ENCODE measurements around the gene ICOS.
A peak's percentile ranks its signal among the peaks of the same experiment; 100 is the strongest.

The ICOS gene, protein sequence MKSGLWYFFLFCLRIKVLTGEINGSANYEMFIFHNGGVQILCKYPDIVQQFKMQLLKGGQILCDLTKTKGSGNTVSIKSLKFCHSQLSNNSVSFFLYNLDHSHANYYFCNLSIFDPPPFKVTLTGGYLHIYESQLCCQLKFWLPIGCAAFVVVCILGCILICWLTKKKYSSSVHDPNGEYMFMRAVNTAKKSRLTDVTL

DNA sequence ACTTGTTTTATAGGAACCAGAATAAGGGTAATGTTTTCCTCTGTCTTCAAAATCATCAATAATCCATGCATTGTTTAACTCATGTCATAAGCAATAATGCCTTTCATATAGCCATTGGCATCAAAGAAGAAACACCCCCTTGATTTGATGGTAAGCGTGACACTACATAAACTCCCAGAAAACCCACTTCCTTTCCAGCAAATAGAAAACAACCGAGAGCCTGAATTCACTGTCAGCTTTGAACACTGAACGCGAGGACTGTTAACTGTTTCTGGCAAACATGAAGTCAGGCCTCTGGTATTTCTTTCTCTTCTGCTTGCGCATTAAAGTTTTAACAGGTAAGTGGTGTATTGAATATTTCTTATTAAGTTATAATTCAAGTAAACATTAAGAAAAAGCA lies at the start of gene ICOS:
Gene ICOS (plus strand): TSS at position 229 of the 400 bp plus-strand sequence. CDS start 52 bp downstream, at position 281.
- DNase-seq (ENCODE audit: low read depth in 2 of 3, low spot score in 1 of 3) = no peak

DNA sequence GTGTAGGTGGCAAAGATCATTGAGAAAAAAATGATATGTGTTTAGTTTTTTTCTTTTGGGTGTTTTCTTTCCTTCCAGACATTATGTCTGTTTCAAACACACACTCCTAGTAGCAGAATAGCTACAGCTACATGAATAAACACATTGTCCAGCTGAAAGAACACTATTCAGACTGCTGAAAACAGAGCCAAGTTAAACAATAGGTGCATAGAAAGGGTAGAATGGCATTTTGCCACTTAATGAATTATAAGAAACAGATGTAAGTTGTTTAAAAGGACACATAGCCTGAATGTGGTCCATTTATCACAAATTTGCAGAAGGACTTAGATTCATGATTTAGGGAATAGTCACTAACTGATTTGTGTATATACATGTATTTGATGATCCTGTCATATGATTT lies 48.9 kb upstream of the ICOS start:
- no peak for DNase-seq (ENCODE audit: low read depth in 2 of 3, low spot score in 1 of 3)

DNA sequence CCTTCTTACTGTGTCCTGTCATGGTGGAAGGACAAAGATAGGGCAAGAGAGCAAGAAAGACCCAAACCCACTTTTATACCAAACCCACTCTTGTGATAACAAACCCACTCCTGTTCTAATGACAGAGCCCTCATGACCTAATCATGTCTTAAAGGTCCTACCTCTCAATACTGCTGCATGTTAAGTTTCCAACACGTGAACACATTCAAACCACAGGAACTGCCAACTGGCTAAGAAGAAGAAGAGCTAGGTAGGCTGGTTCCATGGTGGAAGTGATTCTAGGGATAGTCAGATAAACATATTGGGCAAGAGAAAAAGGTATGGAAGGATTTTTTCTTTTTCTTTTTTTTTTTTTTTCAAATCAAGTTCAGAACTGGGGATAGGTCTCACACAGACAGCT lies 47.0 kb upstream of the ICOS start:
- DNase-seq (ENCODE audit: low read depth in 2 of 3, low spot score in 1 of 3) = no peak

DNA sequence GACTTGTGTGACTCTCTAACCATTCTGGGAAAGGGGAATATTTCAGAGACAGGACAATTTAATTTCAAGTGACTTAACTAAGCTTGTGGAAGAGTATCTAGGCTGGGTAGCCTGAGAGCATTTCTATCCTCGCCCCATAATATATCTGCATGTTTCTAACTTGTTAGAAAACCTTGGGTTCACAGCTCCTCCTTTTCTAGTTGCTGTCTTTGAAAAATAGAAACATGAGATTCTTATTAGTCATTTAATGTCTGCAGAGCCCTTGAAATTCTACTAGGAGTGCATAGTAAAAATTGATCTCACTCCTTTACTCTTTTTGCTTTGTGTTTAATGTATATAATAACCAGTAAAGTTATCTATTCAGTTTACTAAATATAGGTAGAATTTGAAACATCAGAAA lies 46.6 kb upstream of the ICOS start:
- DNase-seq (ENCODE audit: low read depth in 2 of 3, low spot score in 1 of 3) = no peak

DNA sequence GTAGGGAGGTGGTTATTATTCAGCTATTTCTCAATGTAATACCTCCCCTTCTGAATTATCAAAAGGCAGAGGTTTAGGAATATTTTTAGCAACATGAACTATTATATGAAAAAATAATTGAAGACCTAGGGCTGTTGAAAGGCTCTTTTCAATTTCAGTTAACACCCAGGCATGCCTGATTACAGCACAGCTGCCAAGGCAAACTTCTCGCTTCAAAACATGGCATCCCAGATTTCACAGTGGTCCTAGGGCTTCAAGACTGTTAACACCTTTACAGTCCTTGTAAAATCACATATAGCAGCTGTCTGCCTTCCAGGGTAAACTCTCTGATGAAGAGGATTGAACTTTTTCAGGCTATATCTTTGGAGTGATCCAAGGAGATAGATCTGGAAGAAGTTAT lies 45.8 kb upstream of the ICOS start:
- DNase-seq (ENCODE audit: low read depth in 2 of 3, low spot score in 1 of 3) = no peak

DNA sequence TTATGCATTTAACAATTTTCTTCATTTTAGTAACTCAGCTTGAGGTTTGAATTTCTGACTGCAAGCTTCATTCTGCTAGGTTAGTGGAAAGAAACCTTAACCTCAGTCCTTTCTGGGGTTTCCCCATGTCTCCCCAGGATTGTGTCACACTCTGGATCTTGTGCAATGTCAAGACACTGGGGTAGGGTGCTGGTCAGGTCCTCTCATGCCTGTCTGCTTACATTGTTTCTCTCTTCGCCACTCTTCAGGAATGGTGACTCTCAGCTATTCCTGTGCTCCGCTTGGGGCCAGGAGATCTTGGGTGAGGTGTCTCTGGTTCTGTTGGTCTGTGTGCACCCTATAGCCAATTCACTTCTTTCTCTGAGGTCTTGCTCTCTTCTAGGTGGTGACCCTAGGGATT lies 45.1 kb upstream of the ICOS start:
- DNase-seq (ENCODE audit: low read depth in 2 of 3, low spot score in 1 of 3) = peak in 2 of 3 donors; percentile 49 to 64

DNA sequence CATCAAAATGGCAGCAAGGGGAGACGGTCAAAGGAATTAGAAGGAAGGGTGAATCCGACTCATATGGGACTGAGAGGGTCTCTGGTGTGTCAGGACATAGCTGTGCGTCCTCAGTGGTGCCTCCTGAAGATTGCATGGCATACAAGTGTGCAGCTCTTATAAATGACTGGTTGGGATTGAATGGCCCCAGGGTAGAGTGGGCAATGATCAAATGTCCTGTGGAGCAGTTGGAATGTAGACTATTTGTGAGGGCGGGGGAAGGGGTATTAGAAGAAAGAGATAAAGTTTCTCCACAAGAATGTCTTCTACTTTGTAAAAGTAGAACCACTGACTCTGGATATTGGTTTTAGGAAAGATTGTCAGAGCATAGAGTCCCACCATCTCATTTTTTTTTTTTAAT lies 44.4 kb upstream of the ICOS start:
- DNase-seq (ENCODE audit: low read depth in 2 of 3, low spot score in 1 of 3) = no peak

DNA sequence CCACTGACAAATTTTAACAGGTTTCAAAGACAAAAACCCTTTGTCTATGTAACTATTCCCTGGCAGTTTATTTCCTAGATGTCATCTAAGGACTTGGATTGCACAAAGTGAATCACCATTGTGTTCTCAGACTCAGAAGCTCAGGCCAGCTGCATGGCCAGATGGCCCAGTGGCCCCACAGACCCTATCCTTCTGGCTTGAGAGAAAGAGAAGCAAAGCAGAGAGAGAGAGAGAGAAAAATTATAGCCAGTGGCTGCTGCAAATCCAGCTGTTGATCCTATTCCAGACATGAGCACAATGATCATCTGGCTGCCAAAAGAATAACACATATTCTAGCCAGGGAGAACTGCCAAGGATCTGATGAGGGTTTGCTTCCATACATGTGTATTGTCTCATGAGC lies 43.2 kb upstream of the ICOS start:
- DNase-seq (ENCODE audit: low read depth in 2 of 3, low spot score in 1 of 3) = no peak

DNA sequence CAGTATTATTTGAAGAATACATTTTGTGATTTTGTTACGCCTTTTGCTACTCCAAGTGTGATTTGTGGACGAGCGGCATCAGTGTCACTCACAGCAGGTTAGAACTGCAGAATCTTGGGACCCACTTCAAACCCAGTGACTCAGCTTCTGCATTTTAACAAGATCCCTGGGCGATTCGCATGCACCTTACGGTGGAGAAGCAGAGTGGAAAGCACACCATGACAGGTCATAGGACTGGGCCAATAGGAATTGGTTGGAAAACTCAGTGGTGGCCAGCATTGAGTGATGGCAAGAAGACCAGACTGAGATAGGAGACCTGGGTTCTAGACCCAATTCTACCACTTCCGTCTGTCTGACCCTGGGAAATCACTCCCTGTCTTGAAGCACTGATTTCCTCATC lies 42.7 kb upstream of the ICOS start:
- DNase-seq (ENCODE audit: low read depth in 2 of 3, low spot score in 1 of 3) = no peak

DNA sequence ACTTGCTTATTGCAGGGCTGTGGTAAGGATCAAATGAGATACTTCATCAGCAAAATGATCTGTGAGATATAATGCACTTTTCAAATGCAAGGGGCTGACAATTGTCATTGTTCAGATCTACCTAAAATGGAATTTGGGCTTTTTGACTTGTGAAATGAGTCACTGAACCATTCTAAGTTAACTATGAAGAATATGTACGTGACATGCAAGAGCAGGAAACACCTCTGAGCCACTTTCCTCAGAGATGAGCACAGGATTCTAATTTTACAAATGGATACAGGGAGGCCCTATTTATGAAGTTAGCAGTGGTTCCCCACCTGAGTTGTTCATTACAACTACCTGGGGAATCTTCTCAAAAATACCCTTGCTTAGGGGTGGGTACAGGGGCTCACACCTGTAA lies 42.3 kb upstream of the ICOS start:
- DNase-seq (ENCODE audit: low read depth in 2 of 3, low spot score in 1 of 3) = no peak

DNA sequence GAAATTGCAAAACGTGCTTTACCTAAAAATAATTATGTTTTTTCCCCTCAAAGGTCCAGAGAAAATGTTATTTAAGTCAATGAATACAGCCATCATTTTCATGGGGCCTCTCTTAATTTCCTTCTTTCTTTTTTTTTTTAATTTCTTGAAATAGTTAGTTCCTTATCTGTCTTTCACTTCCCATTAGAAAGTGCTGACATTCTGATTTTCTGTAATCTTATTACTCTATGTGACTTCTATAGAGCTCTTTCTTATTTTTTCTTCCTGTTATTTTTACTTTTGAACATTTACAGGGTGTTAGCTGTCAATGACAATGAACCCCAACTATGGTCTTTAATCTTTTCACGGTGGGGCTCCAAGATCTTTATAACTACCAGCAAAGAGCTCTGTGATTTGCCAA lies 39.0 kb upstream of the ICOS start:
- no peak for DNase-seq (ENCODE audit: low read depth in 2 of 3, low spot score in 1 of 3)

DNA sequence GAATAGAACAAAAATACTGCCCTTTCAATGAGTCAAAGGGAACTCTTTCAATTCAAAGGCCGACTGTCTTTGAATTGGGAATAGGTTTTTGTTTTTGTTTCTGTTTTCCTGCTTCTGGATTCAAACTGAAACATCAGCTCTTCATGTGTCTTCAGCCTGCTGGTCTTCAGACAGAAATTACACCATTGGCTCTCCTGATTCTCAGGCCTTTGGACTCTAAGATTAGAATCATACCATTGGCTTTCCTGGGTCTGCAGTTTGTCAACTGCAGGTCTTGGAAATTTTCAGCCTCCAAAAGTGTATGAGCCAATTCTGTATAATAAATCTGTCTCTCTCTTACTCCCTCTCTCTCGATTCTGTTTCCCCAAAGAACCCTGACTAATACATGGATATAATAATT lies 37.9 kb upstream of the ICOS start:
- no peak for DNase-seq (ENCODE audit: low read depth in 2 of 3, low spot score in 1 of 3)

DNA sequence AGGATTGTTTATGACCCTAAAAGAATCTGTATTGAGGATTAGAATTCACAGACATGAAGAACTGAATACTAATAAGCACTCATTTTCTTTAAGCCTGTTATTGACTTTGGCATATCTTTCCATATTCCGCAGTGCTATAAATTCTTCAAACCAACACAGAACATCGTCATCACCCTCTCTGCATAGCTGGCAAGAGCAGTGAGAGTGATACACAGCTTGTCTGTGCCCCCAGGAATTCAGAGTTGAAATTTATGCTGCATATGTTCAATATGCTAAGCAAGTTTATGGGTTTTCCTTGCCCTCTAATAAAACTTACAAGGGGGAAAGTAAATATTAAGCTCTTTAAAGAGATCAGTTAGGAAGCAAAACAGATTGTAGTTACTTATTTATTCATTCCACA lies 36.3 kb upstream of the ICOS start:
- DNase-seq (ENCODE audit: low read depth in 2 of 3, low spot score in 1 of 3) = no peak

DNA sequence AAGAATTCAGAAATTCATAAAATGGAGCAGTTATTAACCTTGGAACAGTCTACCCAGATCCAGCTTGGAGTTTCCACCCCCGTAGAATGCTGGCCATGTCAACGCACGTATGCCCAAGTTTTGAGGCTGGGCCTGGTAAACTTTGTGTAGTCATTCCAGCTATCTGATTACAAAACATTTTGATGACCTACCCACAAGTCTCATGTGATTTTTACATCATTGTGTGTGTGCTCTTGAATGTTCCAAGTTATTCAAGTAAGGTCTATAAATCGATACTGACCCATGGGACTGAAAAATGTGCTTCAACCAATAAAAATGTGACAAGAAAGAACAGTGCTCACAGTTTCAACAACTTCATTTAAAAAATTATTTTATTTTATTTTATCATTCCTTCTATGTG lies 32.5 kb upstream of the ICOS start:
- DNase-seq (ENCODE audit: low read depth in 2 of 3, low spot score in 1 of 3) = no peak

DNA sequence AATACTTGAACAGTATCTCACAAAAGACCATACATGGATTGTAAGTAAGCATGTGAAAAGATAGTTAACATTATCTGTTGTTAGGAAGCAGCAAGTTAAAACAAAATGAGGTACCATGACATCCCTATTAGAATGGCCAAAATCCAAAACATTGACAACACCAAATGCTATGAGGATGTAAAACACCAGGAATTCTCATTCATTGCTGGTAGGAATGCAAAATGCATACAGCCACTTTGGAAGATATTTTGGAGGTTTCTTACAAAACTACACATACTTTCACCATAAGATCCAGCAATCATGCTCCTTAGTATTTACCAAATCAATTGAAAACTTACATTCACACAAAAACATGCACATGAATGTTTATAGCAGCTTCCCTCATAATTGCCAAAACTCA lies 30.9 kb upstream of the ICOS start:
- DNase-seq (ENCODE audit: low read depth in 2 of 3, low spot score in 1 of 3) = no peak

DNA sequence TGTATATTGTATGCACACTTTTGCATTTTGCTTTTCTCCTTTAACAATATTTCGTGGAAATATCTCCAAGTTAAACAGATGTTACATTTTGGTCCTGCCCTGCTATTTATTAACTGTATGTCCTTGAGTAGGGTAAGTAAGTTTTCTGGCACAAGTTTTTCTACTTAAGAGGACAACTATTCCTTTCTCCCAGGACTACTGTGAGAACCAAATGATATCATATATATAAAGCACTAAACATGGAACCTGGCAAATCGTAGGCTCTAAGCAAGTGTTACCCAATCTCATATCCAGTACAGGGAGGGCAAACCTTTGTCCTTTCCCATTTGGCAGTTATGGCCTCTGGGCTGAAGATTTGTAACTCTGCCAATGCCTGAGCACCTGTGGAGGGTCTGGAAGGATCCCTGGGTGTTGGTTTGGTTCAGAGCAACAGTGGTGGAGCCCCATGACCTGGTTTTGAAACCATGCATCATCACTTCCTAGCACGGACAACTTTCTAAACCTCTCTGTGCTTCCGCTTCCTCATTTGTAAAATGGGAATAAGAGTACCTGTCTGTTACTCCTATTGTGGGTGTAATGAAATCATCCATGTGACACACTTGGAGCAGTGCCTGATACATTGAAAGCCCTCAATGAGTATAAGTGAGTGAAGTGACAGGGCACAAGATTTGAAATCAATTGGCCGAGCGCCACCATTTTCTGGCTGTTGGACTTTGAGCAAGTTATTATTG lies 28.3 kb upstream of the ICOS start:
- DNase-seq (ENCODE audit: low read depth in 2 of 3, low spot score in 1 of 3) = no peak

DNA sequence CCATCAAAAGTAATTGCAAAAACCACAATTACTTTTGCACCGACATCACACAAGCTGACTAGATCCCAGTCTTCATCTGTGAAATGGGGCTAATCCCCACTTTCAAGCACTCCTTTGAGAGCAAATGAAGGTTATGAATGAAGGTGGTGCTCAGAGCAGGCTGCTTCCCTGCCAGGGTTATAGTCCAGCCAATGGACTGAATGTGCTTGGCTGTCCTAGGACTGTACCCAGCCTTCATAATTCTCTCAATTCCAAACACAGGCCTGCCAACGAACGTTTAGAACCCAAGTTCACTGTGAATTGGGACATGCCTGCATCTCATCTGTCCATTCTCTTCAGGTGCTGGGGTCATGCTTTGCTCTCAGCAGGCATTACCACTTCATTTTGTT lies 27.8 kb upstream of the ICOS start:
- DNase-seq (ENCODE audit: low read depth in 2 of 3, low spot score in 1 of 3) = no peak

DNA sequence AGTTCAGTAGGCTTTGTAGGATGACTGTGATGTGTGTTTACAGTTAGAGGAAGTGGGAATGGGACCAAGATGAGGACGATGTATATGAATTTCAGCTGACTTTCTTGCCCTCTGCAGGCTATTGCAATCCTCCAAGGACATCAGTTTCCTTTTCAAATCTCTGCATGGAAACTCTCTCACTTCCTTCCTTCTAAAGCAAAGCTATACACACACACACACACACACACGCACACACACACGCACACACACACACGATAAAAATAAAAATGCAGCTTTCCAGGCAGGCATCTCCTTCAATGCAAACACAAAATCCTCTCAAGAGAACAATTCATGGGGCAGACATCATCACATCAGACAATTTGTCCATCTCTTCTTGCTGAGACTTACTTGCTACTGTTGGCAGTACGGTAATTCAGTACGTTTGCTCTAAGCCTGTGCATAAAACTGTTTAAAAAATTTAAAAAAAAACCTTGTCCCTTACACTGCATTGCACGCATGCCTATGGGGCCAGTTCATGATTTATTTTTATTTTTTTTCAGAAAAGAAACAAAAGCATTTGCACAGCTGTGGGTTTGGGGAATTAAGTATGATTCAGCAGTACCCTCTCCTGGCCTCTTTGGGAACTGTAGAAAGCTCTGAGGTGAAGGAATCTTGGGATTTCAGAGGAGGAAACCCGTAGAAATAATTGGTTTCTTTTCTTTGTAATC lies 27.1 kb upstream of the ICOS start:
- no peak for DNase-seq (ENCODE audit: low read depth in 2 of 3, low spot score in 1 of 3)

DNA sequence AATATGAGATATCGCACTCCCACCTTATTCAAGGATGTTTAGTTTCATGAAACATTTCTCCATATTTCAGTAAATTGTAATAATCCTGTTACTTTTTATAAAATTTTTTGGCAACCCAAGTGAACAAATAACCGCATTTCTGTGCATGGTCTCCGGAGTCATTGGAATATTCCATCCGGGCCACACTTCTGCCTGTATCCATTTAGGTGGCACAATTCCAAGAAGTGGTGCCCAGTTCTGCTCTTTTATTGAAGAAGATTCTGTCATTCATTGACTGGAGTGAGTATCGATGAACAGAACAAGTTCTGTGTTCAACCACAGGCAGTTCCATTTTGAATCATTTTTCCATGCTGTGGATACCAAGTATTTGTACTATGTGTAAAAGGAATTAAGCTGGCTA lies 26.6 kb upstream of the ICOS start:
- no peak for DNase-seq (ENCODE audit: low read depth in 2 of 3, low spot score in 1 of 3)

DNA sequence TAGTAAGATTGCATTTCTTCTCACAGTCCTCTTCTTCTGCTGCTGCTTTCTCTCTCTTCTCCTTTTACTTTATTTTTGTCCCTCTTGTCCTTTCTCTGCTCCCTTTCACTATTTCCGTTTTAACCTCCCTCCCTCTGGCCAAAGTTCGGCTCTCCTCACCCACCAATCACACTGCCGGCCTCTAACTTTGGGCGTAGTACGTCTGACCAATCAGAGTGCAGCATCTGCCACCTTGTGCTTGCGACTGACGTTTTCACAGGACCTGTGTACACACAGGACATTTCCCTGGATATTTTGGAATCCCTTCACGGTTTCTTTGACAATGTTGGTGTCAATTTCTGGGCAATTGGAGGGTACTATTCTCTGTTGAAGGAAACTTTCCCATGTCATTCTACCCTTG lies 22.6 kb upstream of the ICOS start:
- no peak for DNase-seq (ENCODE audit: low read depth in 2 of 3, low spot score in 1 of 3)

DNA sequence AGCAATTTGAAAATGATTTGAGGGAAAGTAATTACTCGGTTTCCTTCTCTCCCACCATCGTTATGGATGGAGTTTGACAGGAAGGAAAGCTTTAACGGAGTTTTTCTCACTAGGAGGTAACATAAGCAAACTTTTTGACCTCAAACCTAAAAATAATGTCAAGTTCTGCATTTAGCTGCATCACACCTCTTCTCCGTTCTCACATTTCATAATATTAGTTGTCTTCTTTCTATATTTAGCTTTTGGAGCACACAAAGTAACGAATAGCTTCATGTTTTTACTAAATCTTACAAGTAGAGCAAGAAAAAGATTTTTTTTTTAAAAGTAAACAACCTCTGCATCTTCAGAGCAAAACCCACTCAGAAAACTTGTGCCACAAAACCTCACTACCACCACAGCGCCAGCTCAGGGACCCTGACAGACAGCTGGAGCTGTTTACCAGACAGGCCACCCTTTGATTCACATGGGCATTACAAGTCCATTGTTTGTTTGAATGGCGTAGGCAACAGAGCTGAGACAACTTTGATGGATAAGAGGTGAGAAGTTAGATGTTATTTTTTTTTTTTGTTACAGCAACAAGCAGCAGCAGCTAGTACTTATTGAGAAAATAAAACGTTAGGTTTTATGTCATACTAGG lies 21.9 kb upstream of the ICOS start:
- DNase-seq (ENCODE audit: low read depth in 2 of 3, low spot score in 1 of 3) = no peak

DNA sequence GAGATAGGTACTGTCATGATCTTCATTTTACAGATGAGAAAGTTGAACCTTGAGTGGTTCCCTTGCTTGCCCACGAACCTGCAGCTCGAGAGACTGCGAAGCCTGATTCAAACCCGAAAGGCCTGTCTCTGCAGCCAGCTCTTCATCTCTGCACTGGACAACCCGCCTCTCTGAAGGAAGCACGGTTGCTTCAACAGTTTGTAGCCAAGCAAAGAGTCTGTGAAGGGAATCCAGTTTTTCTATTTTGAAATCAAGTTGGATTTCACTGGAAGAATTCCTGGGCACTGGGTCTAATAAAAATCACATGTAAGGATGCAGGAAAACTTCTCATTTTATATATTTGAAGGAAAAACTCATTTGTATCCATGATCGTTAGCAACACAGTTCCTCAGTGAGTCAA lies 21.3 kb upstream of the ICOS start:
- no peak for DNase-seq (ENCODE audit: low read depth in 2 of 3, low spot score in 1 of 3)

All from stimulated activated CD4-positive, alpha-beta T cell treated with anti-CD3 and anti-CD28 coated beads, Interleukin-12 subunit alpha, Interleukin-12 subunit beta, amount 100 ng/mL, for 48 hours (primary cell).